Activated CD4-positive, CD25-positive, alpha-beta regulatory T cell treated with anti-CD3 and anti-CD28 coated beads, Interleukin-2, amount 50 U/mL, for 16 hours (primary cell): ENCODE results near the gene CCDC154.

ENCODE experiments used
- DNase-seq: peaks from one replicate; pipeline ENCODE4 v3.0.0-alpha.2; 2020; ENCODE audit warnings: low read depth, low spot score

Gene CCDC154

GRCh38 chr16:1393613-1394176, 50.7 kb downstream of the CCDC154 start:
- no peak for DNase-seq

GRCh38 chr16:1392826-1393225, 51.5 kb downstream of the CCDC154 start:
- DNase-seq: no peak

DNA sequence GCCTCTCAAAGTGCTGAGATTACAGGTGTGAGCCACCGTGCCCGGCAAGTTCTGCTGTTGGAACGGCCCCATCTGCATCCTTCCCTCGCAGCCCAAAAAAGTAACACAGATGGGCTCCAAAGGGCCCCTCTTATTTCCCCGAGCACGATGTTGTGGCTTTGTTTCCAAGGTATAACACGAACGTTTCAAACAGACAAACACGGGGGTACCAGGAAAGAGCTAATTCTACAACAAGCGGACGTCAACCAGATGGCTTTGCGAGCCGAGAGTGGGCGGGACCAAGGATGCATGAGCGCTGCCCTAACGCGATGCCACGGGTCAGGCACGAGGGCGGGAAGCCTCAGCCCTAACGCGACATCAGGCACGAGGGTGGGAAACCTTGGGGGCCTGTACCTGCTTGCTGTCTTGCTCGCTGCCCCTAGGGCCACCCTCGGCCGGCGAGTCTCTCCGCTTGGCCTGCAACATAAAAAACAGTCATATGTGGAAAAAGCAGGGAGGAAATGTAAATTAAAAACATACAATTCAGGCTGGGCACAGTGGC, 54.0 kb downstream of the CCDC154 start:
- DNase-seq: no peak

DNA sequence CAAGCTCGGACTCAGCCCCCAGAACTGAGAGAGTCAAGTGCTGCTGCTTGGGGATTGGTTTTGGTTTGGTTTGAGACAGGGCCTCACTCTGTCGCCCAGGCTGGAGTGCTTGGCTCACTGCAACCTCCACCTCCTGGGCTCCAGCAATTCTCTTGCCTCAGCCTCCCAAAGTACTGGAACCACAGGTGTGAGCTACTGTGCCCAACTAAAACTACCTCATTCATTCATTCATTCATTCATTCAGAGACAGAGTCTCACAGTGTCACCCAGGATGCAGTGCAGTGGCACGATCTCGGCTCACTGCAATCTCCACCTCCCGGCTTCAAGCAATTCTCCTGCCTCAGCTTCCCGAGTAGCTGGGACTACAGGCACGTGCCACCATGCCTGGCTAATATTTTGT, 54.6 kb downstream of the CCDC154 start:
- DNase-seq: no peak

DNA sequence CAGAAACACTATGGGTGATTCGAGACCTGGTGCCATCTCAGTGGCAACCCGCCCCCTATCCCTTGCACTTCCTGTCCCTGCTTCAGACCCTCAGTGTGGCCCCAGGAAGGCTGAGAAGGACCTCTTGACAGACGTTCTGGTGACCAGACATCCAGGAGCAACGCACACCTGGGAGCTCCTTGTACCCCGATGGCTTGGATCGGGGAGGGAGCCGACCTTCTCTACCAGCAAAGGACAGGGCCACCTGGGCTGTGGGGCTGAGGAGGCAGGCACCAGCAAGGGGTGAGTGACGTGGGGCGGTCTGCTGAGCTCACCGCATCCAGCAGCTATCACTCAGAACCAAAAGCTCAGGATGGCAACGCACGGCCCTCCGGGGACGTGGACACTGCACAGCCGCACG, 57.0 kb downstream of the CCDC154 start:
- DNase-seq: no peak

GRCh38 chr16:1385232-1385631, 59.1 kb downstream of the CCDC154 start:
- no peak for DNase-seq
